Ecto neural progenitor cell (in vitro differentiated cells): Measurements from ENCODE around the gene ARHGAP18.

Experiments used
- DNase-seq: peaks from one replicate; pipeline ENCODE4 v3.0.0-alpha.2; 2018; ENCODE audit warnings: low spot score

ARHGAP18 gene

DNA sequence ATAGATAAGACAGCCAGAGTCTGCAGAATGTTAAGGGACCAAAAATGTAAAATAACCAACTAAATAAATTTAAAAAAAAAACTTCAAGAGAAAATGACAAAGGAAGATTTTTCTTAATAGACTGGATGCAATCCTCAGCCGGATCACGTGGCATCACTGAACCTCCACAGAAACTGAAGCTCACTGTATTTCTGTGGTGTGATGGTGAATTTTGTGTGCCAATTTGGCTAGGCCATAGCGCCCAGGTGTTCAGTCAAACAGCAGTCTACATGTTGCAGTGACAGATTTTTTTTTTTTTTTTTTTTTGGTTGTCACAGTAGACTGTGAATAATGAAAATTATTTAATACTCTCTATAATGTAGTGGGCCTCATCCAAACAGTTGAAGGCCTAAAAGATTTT, 95.5 kb downstream of the ARHGAP18 start:
- DNase-seq: no peak

- no peak for DNase-seq
These were observed 97.5 kb downstream of the ARHGAP18 start for GRCh38 chr6:129612440-129612839.

- DNase-seq: no peak
These were observed 100.3 kb downstream of the ARHGAP18 start for GRCh38 chr6:129609635-129610034.

GRCh38 chr6:129608886-129609537, 101.0 kb downstream of the ARHGAP18 start:
- no peak for DNase-seq

- DNase-seq: no peak
These were observed 102.3 kb downstream of the ARHGAP18 start for GRCh38 chr6:129607581-129608186.

GRCh38 chr6:129606664-129607063, 103.3 kb downstream of the ARHGAP18 start:
- no peak for DNase-seq

GRCh38 chr6:129605967-129606366, 104.0 kb downstream of the ARHGAP18 start:
- DNase-seq: no peak

DNA sequence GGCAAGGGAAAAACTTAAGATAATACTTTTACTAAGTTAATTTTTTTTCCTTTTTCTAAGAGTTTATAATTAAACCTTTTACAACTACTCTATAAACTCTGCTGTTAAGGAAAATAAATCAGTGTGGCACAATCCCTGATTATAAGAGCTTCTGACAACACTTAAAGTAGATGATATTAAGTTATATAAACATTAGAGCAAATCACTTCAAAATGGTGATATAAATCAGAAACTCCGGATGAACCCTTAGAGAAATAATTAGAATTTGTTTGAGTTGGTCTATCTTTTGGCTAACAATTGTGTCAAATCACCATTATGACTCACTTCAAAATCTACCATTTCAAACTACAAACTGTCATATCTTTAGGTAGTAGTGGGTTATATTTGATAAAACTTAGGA, 104.9 kb downstream of the ARHGAP18 start:
- no peak for DNase-seq

DNA sequence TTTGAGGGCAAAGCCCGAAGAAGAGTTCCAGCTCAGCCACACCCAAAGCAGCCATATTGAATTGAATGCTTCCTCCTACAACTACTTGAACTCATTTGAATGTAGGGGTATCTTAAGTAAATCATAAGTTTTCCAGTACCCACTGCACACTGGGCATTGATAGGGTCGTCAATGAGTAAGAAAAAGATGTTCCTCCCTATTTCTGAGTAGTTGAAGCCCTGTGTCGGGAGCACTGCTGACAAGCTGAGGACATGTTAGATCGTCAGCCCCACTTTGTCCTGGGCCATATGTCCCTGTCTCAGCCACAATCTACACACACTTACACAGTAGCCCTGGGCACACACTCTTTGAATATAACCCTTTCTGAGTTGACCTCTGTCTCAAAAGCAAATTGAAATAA, 105.7 kb downstream of the ARHGAP18 start:
- no peak for DNase-seq

DNA sequence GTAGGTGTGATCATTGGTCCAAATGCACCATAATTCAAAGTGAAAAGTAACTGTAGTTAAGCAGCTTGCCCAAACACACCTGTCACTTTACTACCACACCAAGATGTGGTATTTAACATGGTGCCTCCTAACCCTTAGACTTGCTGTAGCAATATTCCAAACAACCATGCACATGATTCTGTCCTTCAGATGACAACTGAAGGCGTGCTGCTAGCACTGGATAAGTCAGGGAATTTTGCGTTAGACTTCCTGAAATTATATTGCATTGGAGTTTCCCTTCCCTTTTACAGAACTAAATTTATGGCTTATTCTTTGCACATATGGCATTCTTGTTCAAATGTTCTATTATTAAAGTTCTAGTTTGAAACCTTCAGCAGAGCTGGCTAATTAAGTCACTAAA, 106.2 kb downstream of the ARHGAP18 start:
- no peak for DNase-seq

GRCh38 chr6:129601323-129601722, 108.7 kb downstream of the ARHGAP18 start:
- DNase-seq: no peak

DNA sequence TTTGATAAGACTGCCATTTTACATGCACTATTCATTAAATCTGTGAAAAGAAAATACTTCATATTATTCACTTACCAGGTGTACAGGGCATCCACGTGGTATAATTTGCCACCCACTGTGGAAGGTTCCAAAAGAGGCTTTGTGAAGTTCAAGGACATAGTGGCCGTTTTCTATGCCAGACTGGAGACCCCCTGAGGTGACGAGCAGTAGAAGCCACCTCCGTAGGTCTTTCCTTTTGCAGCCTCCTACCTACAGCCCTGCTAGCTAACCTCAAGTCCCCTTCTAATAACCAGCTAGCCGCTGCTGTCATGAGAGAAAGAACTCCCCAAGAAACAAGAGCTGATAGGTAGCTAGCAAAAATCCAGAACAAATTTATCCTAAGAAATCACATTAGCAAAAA, 110.5 kb downstream of the ARHGAP18 start:
- no peak for DNase-seq

DNA sequence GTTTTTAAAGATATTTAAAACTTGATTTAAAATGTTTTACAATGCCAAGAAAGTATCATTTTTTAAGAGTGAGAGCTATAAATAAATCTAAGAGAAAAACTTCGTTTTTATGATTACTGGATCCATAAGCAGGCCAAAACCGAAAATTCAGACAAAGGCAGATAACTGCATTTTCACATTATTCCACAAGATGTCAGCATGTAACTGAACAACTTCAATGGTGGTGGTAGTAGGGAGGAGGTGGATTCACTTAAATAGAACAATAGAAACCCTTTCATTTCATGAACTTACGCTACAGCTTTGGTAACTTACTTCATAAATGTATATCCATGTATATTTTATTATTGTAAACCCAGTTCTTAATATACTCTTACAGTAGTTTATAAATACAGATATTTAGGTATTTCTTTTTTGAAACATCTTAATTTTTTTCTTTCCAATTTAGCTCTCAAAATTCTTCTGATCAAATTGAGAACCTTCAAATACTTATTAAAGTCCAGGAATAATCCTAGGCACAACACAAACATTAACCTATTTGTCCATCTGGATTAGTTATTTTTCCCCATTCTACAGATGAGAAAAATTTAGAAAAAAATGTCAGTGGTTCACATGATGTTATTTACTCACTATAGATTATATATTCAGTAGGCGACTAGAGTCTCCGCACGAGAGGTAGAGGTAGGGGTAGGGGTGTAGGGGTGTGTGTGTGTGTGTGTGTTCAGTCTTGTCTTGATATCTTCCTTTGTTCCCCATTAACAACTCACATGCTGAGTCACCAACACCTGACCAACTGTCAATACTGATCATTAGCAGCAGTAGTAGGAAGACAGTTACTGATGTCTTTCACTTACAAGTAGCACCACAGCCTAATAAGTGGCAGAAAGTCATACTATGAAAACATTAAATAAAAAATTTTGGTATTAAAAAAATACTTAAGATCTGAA, 111.5 kb downstream of the ARHGAP18 start:
- DNase-seq: no peak

DNA sequence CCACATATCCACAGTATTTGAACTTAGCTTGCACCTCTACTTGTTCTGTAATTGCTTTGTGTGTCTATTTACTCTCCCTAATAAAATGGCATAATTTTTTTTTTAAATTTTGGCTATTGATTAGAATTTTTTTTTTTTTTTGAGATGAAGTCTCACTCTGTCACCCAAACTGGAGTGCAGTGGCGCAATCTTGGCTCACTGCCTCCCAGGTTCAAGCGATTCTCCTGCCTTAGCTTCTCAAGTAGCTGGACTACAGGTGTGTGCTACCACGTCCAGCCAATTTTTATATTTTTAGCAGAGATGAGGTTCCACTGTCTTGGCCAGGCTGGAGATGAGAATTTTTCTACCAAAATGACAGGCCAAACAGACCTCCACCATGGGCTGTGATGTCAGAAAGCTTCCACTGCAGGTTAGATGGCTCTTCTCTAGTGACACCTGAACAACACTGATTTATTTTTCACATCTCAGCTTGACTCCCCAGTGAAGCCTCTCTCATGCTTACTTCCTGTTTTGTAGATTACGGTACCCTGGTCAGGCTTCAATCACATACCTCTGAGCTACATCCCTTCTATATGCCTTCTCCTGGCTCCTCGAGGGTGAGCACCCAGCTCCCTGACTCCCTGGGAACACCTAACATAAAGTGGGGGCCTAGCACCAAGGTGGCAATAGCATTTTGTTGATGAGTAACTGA, 112.8 kb downstream of the ARHGAP18 start:
- no peak for DNase-seq

DNA sequence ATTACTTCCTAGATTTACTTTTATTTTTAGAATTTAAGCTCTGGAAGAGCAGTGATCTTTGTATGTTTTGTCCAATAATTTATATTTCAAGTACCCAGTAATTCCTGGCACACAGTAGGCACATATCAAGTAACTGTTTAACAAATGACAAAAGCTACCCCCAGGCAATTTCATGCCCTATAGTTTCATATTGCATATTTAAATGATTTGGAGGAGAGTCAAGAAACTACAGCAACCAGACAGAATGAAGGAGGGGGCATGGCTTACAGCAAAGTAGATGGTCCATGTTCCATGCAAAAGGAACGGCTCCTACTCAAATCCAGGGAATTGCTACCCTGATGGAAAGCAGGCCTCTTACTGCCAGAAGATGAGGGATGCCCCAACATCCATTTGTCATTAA, 113.5 kb downstream of the ARHGAP18 start:
- DNase-seq: no peak

GRCh38 chr6:129593233-129593564, 116.8 kb downstream of the ARHGAP18 start:
- DNase-seq: no peak

GRCh38 chr6:129592516-129593232, 117.3 kb downstream of the ARHGAP18 start:
- no peak for DNase-seq

DNA sequence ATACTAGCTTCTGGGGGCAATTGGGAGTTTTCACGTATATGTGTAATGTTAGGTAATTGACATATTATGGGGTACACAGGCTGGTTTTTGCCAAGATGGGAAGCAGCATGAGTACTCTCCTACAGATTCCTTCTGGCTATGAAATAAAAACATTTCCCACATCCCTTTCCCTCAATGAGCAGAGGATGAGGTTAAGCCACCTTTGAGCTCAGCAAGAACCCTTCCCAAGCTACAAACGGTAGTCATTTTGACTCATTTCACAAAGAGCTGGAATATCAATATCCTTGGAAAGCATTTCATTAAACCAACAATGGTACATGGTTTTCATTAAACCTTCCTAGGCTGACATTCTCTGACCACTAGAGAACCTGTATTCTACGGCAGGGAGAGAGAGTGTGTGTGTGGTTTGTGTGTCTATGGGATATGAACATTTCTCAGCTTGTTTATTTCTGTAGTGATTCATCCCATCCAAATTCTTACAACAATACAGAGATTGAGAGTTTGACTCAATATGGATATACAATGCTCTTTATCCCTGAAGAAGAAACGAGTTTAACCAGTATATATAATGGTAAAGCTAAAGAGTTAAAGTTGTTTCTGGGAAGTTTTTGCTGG, 119.5 kb downstream of the ARHGAP18 start:
- DNase-seq: no peak

GRCh38 chr6:129586815-129587214, 123.2 kb downstream of the ARHGAP18 start:
- DNase-seq: no peak

DNA sequence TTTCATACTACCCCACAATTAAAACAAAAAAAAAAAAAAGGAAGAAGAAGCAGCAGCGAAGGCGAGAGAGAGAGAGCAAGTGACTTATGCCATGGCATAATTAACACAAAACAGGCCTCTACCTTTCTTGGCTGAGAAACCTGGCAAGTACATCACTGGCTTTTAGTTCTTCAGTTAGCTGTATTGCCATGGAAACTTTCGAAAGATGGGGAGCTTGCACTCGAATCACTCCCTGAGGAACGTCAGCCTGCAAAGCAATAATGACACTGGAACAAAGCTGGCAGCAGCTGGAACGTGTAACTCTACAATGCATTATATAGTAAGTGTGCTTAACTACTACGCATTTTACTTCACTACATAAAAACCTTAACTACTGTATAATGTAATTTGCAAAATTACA, 126.1 kb downstream of the ARHGAP18 start:
- no peak for DNase-seq

GRCh38 chr6:129578315-129578714, 131.7 kb downstream of the ARHGAP18 start:
- DNase-seq: no peak
